NT2/D1 (cell line): ENCODE measurements around the gene PGBD5.

Source experiments
- DNase-seq: peaks from one replicate; pipeline ENCODE4 v3.0.0-alpha.2; 2011; ENCODE audit warnings: low read depth, low spot score
- H3K27me3 ChIP-seq: 2 replicates; pipeline ENCODE4 v1.6.0; 2011; ENCODE audit warnings: mild to moderate bottlenecking; ENCODE audit not compliant: insufficient read length, insufficient read depth
- H3K36me3 ChIP-seq: 2 replicates; pipeline ENCODE4 v1.6.1; 2011; ENCODE audit warnings: mild to moderate bottlenecking, low read length, mixed read lengths; ENCODE audit not compliant: insufficient read depth, insufficient read length
- H3K4me1 ChIP-seq: 2 replicates; pipeline ENCODE4 v1.5.1; 2011; ENCODE audit not compliant: insufficient read depth, insufficient read length
- H3K4me3 ChIP-seq: 2 replicates; pipeline ENCODE4 v1.5.1; 2011; ENCODE audit warnings: low read depth; ENCODE audit not compliant: insufficient read length
- H3K9ac ChIP-seq: 2 replicates; pipeline ENCODE4 v1.6.0; 2011; ENCODE audit warnings: low read depth; ENCODE audit not compliant: insufficient read length
- H3K9me3 ChIP-seq: 2 replicates; pipeline ENCODE4 v1.5.1; 2011; ENCODE audit warnings: mild to moderate bottlenecking, low read length; ENCODE audit not compliant: insufficient read depth
- SUZ12 ChIP-seq: IDR thresholded peaks from 2 replicates; pipeline ENCODE4 v1.6.1; 2011; ENCODE audit not compliant: insufficient read length, insufficient read depth; ENCODE audit errors: extremely low read depth
- YY1 ChIP-seq: IDR thresholded peaks from 2 replicates; pipeline ENCODE4 v1.6.1; 2011; ENCODE audit not compliant: insufficient read length, insufficient read depth
- ZNF274 ChIP-seq: IDR thresholded peaks from 2 replicates; pipeline ENCODE4 v1.6.1; 2011; ENCODE audit warnings: mild to moderate bottlenecking, low read depth, low read length

PGBD5 gene

DNA sequence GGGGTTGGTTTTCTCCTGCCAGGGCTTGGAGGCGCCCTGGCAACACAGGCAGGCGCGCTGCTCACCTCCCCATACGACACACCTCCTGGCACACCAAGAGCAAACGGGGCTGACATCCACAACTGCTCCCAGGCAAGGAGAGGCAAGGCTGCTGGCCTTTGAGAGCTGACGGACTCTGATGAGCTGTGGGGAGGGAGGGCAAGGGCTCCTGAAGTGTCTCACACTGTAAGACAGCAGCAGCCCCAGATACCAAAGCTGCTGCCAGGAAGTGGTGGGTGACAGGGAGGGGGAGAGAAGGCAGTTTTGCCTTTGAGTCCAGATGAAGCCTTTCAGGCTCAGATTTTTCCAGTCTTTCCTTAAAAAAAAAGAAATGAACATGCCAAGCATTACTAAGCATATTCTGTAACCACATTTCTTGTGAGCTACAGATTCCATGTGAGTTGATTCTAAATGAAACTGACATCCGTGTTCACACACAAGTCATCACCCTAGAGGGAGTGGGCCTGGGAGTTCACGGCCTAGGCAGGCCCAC lies 24.3 kb downstream of the PGBD5 start:
- H3K27me3 ChIP-seq = no peaks in the 10 kb centered on the region
- H3K9ac ChIP-seq = no peak overlapping the region
- H3K9me3 ChIP-seq = no peaks in the 10 kb centered on the region
- peaks cover 5% of the 10 kb centered on the region for H3K4me1 ChIP-seq
- DNase-seq = no peak
- TF ChIP-seq YY1 = no peak
- no peak for TF ChIP-seq ZNF274
- TF ChIP-seq SUZ12 = no peak
- H3K36me3 ChIP-seq = no peaks in the 10 kb centered on the region
- H3K4me3 ChIP-seq = no peak overlapping the region

DNA sequence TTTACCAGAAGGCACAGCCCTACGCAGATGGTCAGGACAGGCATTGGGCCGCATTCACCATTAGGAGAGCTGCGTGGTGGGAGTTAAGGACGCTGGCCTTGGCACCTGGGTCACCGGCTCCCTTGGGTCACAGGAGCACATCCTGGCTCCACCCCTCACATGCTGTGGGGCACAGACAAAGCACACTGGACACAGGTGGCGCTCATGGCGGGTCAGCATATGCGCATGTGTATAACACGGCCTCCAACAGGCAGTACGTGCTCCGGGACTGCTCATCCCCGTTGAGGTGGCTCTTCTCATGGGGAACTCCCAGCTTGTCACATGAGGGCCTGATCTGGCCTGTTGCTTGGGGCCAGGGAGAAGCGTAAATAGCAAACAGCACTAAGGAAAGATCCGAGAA lies 25.0 kb downstream of the PGBD5 start:
- Histone ChIP-seq H3K9ac (no peak overlapping the region), H3K9me3 (no peaks in the 10 kb centered on the region), H3K27me3 (no peaks in the 10 kb centered on the region), H3K4me3 (no peak overlapping the region), H3K4me1 (peaks cover 5% of the 10 kb centered on the region), H3K36me3 (no peaks in the 10 kb centered on the region)
- TF ChIP-seq ZNF274 = no peak
- TF ChIP-seq YY1 = no peak
- no peak for TF ChIP-seq SUZ12
- no peak for DNase-seq

DNA sequence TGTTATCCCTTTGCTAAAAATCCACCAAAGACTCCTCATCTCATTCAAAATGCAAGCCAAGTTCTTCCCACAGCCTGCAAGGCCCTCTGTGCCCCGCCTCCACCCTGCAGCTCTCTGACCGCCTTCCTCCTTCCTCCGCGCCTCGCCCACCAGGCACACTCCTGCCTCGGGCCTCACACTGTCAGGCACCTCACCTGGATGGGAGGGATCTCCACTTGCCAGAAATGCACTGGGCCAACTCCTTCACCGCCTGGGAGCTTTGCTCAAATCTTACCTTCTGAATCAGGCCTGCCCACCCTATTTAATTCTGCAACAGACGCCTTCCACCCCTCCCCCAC lies 26.2 kb downstream of the PGBD5 start:
- no peaks in the 10 kb centered on the region for H3K36me3 ChIP-seq
- no peak for DNase-seq
- no peaks in the 10 kb centered on the region for H3K9me3 ChIP-seq
- no peaks in the 10 kb centered on the region for H3K27me3 ChIP-seq
- no peak for TF ChIP-seq YY1
- TF ChIP-seq ZNF274 = no peak
- no peak for TF ChIP-seq SUZ12
- H3K4me3 ChIP-seq = no peak overlapping the region
- H3K4me1 ChIP-seq = peaks cover 5% of the 10 kb centered on the region
- H3K9ac ChIP-seq = no peak overlapping the region

DNA sequence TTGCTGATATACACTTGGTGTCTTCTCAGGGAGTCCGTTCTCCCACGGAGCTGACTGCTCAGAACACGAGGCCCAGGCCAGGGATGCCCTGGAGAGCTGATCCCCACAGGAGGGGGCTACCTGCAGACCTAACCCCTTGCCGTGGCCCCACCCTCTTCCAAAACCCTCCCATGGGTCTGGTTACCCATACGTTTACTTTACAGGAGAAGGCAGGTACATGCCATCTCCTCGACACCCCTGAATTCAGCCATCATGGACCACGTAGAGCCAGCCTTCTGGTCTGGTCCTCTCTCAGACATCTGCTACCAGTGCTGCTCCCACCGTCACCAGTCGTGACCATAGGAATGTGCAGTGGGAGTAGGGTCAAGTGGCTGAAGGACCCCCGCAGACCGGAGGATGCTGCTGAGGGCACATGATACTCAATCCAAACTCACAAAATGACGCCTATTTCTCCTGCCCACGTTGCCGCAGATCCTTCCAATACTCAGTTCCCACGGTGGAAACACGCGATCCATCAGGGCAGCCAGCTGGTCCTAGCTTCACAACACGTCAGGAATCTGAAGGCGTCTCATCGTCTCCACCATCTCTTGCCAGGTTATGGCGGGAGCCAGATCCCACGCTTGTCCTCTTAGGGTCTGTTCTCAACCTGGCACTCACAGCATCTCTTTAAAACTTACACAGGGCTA lies 26.7 kb downstream of the PGBD5 start:
- TF ChIP-seq ZNF274 (no peak), SUZ12 (no peak)

DNA sequence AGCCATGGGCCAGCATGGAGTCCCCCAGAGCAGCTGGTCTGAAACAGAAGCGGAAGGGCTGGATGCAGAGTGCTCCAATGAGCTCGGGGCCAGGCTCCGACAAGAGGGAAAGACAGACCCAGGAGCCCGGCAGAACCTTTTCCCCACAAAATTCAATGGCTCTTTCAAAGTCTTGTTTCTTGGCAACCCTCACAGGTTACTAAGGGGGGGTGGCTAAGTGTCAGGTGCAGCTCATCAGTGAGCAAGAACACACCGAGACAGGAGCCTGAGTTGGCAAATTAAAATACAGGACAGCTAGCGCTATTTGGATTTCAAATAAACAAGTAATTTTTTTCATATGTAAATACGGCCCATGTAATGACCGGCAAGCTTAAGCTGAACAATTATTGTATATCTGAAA lies 27.3 kb downstream of the PGBD5 start:
- H3K4me1 ChIP-seq = peaks cover 5% of the 10 kb centered on the region
- no peaks in the 10 kb centered on the region for H3K36me3 ChIP-seq
- DNase-seq = no peak
- no peak for TF ChIP-seq YY1
- no peak for TF ChIP-seq SUZ12
- no peak for TF ChIP-seq ZNF274
- no peaks in the 10 kb centered on the region for H3K9me3 ChIP-seq
- H3K9ac ChIP-seq = no peak overlapping the region
- H3K4me3 ChIP-seq = no peak overlapping the region
- no peaks in the 10 kb centered on the region for H3K27me3 ChIP-seq

More for the DNA sequence above, 26.7 kb downstream of the PGBD5 start:
- DNase-seq = no peak
- Histone ChIP-seq H3K9ac (no peak overlapping the region), H3K9me3 (no peaks in the 10 kb centered on the region), H3K4me1 (peaks cover 5% of the 10 kb centered on the region), H3K27me3 (no peaks in the 10 kb centered on the region), H3K4me3 (no peak overlapping the region), H3K36me3 (no peaks in the 10 kb centered on the region)

DNA sequence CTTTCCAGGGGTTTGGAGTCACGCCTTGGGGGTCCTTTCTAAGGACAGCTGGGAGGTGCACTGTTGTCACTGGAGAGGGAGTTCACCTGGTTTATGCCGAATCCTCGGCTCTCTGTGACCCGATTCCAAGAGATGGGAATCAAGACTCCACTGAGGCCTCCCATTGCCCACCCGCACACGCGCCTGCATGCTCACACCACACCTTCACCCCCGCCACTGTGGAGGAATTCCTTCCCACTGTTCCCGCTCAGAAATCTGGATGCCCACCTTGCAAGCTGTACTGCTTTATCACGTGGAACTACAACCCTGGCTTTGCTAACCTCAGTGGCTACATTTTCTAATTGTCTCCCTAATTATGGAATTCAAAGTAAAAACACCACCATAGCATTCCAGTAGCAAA lies 29.2 kb downstream of the PGBD5 start:
- DNase-seq = no peak
- Histone ChIP-seq H3K36me3 (no peaks in the 10 kb centered on the region), H3K4me3 (no peak overlapping the region), H3K9me3 (no peaks in the 10 kb centered on the region), H3K4me1 (peaks cover 8% of the 10 kb centered on the region), H3K27me3 (no peaks in the 10 kb centered on the region), H3K9ac (no peak overlapping the region)
- no peak for TF ChIP-seq SUZ12
- TF ChIP-seq ZNF274 = no peak
- TF ChIP-seq YY1 = no peak

DNA sequence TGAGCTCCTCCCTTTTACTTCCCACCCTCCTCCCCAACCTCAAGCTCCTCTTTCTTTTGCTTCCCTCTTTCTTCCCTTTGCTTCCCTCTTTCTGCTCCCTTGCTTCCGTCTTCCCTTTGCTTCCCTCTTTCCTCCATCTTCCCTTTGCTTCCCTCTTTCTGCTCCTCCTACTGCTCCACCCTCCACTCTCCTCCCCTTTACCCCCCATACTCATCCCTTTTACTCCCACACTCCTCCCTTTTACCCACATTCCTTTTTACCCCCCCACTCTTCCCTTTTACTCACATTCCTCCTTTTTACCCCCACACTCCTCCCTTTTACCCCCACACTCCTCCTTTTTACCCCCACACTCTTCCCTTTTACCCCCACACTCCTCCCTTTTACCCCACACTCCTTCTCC lies 30.2 kb downstream of the PGBD5 start:
- Histone ChIP-seq H3K27me3 (no peaks in the 10 kb centered on the region), H3K4me1 (peaks cover 7% of the 10 kb centered on the region)

DNA sequence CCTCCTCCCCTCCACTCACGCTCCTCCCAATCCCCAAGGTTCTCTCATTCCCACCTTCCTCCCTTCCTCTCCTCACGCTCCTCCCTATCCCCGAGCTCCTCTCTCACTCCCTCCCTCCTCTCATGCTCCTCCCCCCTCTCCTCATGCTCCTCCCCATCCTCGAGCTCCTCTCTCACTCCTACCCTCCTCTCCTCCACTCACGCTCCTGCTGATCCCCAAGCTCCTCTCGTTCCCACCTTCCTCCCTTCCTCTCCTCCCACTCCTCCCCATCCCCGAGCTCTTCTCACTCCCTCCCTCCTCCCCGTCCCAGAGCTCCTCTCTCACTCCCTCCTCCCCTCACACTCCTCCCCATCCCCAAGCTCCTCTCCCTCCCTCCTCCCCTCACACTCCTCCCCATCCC lies 31.4 kb downstream of the PGBD5 start:
- Histone ChIP-seq H3K36me3 (no peaks in the 10 kb centered on the region), H3K9ac (no peak overlapping the region), H3K27me3 (no peaks in the 10 kb centered on the region), H3K4me1 (peaks cover 6% of the 10 kb centered on the region), H3K9me3 (no peaks in the 10 kb centered on the region), H3K4me3 (no peak overlapping the region)
- TF ChIP-seq ZNF274 (no peak), SUZ12 (no peak), YY1 (no peak)
- no peak for DNase-seq

More for the DNA sequence above, 30.2 kb downstream of the PGBD5 start:
- no peak overlapping the region for H3K9ac ChIP-seq
- H3K4me3 ChIP-seq = no peak overlapping the region
- H3K36me3 ChIP-seq = no peaks in the 10 kb centered on the region
- no peak for DNase-seq
- TF ChIP-seq YY1 (no peak), SUZ12 (no peak), ZNF274 (no peak)
- no peaks in the 10 kb centered on the region for H3K9me3 ChIP-seq
